Measurements from ENCODE around the gene MAGEF1. TPM values are rescaled to one million over a fixed set of nuclear protein-coding genes. Genes with fewer than 3 reads are reported as not detected.

MAGEF1 gene
- total and polyA plus RNA-seq, 2 of the 13 experiments (the other 11 are each of a cell fraction or from before 2014, with no cell fraction given): 26.0 to 62.4 TPM

DNA sequence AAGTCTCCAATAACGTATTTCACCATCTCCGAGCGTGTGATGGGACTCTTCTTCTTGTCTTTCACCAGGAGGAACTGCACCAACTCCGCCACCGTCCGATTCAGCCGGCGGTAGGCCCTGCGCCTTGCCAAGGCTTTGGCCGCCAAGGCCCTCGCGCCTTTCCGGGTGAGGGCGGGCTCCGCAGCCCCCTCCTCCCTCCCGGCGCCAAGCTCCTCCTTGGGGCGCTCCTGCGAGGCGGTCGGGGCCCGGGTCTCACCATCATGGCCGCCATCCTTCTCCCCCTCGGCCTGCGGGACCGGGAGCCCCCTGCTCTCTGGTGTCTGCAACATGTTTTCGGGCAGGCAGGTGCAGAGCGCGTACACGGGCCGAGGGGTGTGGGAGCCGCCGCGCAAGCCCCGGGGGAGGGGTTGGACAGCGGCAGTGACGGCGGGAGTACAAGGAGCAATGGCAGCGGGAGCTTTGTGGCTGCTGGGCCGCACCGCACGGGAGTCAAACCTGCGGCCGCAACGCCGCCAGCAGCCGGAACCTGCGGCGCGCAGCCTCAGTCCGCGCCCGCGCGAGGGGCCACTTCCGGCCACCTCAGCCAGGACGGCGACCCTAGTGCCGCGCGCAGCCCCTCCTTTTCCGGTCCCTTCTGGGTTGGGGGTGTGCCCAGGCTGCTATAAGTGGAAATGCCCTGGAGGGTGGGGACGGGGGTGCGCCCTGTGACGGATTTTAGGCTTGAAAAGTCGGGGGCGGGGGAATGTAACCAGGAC, at the start of gene MAGEF1 (continued):
- 0 out of 2 replicates have a peak, but pooled peaks have one; percentile 54 for TF ChIP-seq MYNN (CRISPR knock-in tag; IDR thresholded peaks at IDR 0.05; ENCODE audit: low read depth)
- no peak for TF ChIP-seq RARG (CRISPR knock-in tag; IDR thresholded peaks at IDR 0.05; ENCODE audit: low read depth)
- TF ChIP-seq, protein P1, sequence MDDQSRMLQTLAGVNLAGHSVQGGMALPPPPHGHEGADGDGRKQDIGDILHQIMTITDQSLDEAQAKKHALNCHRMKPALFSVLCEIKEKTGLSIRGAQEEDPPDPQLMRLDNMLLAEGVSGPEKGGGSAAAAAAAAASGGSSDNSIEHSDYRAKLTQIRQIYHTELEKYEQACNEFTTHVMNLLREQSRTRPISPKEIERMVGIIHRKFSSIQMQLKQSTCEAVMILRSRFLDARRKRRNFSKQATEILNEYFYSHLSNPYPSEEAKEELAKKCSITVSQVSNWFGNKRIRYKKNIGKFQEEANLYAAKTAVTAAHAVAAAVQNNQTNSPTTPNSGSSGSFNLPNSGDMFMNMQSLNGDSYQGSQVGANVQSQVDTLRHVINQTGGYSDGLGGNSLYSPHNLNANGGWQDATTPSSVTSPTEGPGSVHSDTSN (CRISPR knock-in tag; IDR thresholded peaks at IDR 0.05; ENCODE audit: borderline replicate concordance): 0 out of 2 replicates have a peak, but pooled peaks have one; percentile 47
- TF ChIP-seq ZFAT (CRISPR knock-in tag; conservative IDR thresholded peaks at IDR 0.05): no peak; the same call in 1 of the 2 replicates
- no peak; the same call in 1 of the 2 replicates for TF ChIP-seq ZMAT3 (CRISPR knock-in tag; conservative IDR thresholded peaks at IDR 0.05)
- TF ChIP-seq SOX5 (CRISPR knock-in tag; IDR thresholded peaks at IDR 0.05; ENCODE audit: borderline replicate concordance): 0 out of 2 replicates have a peak, but pooled peaks have one; percentile 12
- TF ChIP-seq MED13 (CRISPR knock-in tag; IDR thresholded peaks at IDR 0.05): peak; percentile 46; the same call in 1 of the 2 replicates
- TF ChIP-seq, protein P2, sequence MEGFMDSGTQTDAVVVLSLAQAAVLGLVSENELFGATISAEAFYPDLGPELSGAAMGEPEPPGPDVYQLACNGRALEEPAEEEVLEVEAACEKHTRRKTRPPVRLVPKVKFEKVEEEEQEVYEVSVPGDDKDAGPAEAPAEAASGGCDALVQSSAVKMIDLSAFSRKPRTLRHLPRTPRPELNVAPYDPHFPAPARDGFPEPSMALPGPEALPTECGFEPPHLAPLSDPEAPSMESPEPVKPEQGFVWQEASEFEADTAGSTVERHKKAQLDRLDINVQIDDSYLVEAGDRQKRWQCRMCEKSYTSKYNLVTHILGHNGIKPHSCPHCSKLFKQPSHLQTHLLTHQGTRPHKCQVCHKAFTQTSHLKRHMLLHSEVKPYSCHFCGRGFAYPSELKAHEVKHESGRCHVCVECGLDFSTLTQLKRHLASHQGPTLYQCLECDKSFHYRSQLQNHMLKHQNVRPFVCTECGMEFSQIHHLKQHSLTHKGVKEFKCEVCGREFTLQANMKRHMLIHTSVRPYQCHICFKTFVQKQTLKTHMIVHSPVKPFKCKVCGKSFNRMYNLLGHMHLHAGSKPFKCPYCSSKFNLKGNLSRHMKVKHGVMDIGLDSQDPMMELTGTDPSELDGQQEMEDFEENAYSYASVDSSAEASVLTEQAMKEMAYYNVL (CRISPR knock-in tag; IDR thresholded peaks at IDR 0.05; ENCODE audit: borderline replicate concordance): no peak
- no peak for TF ChIP-seq DNMT3B (CRISPR knock-in tag; conservative IDR thresholded peaks at IDR 0.05)
- TF ChIP-seq NR2F6 (IDR thresholded peaks at IDR 0.05): no peak
- TF ChIP-seq NR2F6 (CRISPR knock-in tag; IDR thresholded peaks at IDR 0.05): peak; percentile 29; the same call in 1 of the 2 replicates
- TF ChIP-seq CBX5 (CRISPR knock-in tag; IDR thresholded peaks at IDR 0.05; ENCODE audit: borderline replicate concordance): no peak
- no peak for TF ChIP-seq MIER3 (CRISPR knock-in tag; IDR thresholded peaks at IDR 0.05; ENCODE audit: borderline replicate concordance)
- TF ChIP-seq ZNF20 (CRISPR knock-in tag; IDR thresholded peaks at IDR 0.05): no peak
- TF ChIP-seq, protein P3, sequence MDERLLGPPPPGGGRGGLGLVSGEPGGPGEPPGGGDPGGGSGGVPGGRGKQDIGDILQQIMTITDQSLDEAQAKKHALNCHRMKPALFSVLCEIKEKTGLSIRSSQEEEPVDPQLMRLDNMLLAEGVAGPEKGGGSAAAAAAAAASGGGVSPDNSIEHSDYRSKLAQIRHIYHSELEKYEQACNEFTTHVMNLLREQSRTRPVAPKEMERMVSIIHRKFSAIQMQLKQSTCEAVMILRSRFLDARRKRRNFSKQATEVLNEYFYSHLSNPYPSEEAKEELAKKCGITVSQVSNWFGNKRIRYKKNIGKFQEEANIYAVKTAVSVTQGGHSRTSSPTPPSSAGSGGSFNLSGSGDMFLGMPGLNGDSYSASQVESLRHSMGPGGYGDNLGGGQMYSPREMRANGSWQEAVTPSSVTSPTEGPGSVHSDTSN (CRISPR knock-in tag; IDR thresholded peaks at IDR 0.05): no peak
- TF ChIP-seq, protein P4, sequence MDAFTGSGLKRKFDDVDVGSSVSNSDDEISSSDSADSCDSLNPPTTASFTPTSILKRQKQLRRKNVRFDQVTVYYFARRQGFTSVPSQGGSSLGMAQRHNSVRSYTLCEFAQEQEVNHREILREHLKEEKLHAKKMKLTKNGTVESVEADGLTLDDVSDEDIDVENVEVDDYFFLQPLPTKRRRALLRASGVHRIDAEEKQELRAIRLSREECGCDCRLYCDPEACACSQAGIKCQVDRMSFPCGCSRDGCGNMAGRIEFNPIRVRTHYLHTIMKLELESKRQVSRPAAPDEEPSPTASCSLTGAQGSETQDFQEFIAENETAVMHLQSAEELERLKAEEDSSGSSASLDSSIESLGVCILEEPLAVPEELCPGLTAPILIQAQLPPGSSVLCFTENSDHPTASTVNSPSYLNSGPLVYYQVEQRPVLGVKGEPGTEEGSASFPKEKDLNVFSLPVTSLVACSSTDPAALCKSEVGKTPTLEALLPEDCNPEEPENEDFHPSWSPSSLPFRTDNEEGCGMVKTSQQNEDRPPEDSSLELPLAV (CRISPR knock-in tag; conservative IDR thresholded peaks at IDR 0.05; ENCODE audit: low read depth): 0 out of 2 replicates have a peak, but pooled peaks have one; percentile 38
- no peak for TF ChIP-seq ZNF703 (CRISPR knock-in tag; IDR thresholded peaks at IDR 0.05; ENCODE audit: borderline replicate concordance)
- TF ChIP-seq ZNF557 (CRISPR knock-in tag; IDR thresholded peaks at IDR 0.05): no peak
- TF ChIP-seq JUNB (CRISPR knock-in tag; IDR thresholded peaks at IDR 0.05; ENCODE audit: borderline replicate concordance): no peak
- no peak for TF ChIP-seq ZNF746 (CRISPR knock-in tag; IDR thresholded peaks at IDR 0.05)
- TF ChIP-seq, protein P5, sequence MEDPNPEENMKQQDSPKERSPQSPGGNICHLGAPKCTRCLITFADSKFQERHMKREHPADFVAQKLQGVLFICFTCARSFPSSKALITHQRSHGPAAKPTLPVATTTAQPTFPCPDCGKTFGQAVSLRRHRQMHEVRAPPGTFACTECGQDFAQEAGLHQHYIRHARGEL (CRISPR knock-in tag; IDR thresholded peaks at IDR 0.05): 0 out of 2 replicates have a peak, but pooled peaks have one; percentile 26
- TF ChIP-seq, protein P6, sequence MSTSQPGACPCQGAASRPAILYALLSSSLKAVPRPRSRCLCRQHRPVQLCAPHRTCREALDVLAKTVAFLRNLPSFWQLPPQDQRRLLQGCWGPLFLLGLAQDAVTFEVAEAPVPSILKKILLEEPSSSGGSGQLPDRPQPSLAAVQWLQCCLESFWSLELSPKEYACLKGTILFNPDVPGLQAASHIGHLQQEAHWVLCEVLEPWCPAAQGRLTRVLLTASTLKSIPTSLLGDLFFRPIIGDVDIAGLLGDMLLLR (CRISPR knock-in tag; IDR thresholded peaks at IDR 0.05): no peak
- no peak for TF ChIP-seq ZNF607 (CRISPR knock-in tag; IDR thresholded peaks at IDR 0.05; ENCODE audit: borderline replicate concordance)
- TF ChIP-seq ZNF121 (CRISPR knock-in tag; IDR thresholded peaks at IDR 0.05): peak; percentile 69; the same call in 1 of the 2 replicates
